Occipital lobe (tissue), 2 donors: ENCODE measurements around the gene KCNC4. TPM values are rescaled to one million over a fixed set of nuclear protein-coding genes. Genes with fewer than 3 reads are reported as not detected.
A peak's percentile ranks its signal among the peaks of the same experiment; 100 is the strongest.

ENCODE experiments used
- DNase-seq: peaks from one replicate; lab custom pipeline; 2025; lab: John Stamatoyannopoulos, UW
- total RNA-seq: library from RNA; depleted of rRNA; stranded (reverse); fragments of >200 nt; gene quantifications from one replicate; pipeline ENCODE4 v1.2.3, GENCODE V29; 2014

Gene KCNC4
- total RNA-seq, 1 donor from 2014 or later: 4.8 TPM

- peak; percentile 51 for DNase-seq
Measured at GRCh38 chr1:110229348-110230001, 19.4 kb downstream of the KCNC4 start.

GRCh38 chr1:110230381-110231199 lies 20.5 kb downstream of the KCNC4 start:
- no peak for DNase-seq

GRCh38 chr1:110233861-110234260 lies 23.7 kb downstream of the KCNC4 start:
- no peak for DNase-seq

- DNase-seq: no peak
Measured at GRCh38 chr1:110234691-110235090, 24.6 kb downstream of the KCNC4 start.

- DNase-seq: no peak
Measured at GRCh38 chr1:110235181-110235833, 25.2 kb downstream of the KCNC4 start.

GRCh38 chr1:110235834-110236682 lies 25.9 kb downstream of the KCNC4 start:
- DNase-seq: no peak

GRCh38 chr1:110237386-110238152 lies 27.5 kb downstream of the KCNC4 start:
- DNase-seq: no peak

- no peak for DNase-seq
Measured at GRCh38 chr1:110239441-110240430, 29.6 kb downstream of the KCNC4 start.

GRCh38 chr1:110240476-110241210 lies 30.5 kb downstream of the KCNC4 start:
- no peak for DNase-seq

GRCh38 chr1:110241516-110241915 lies 31.4 kb downstream of the KCNC4 start:
- no peak for DNase-seq

GRCh38 chr1:110242062-110242461 lies 31.9 kb downstream of the KCNC4 start:
- no peak for DNase-seq

- DNase-seq: no peak
Measured at GRCh38 chr1:110242731-110243130, 32.6 kb downstream of the KCNC4 start.

- no peak for DNase-seq
Measured at GRCh38 chr1:110243146-110243545, 33.0 kb downstream of the KCNC4 start.

GRCh38 chr1:110243574-110243973 lies 33.5 kb downstream of the KCNC4 start:
- DNase-seq: no peak

- no peak for DNase-seq
Measured at GRCh38 chr1:110245876-110246620, 35.9 kb downstream of the KCNC4 start.

- no peak for DNase-seq
Measured at GRCh38 chr1:110248746-110249145, 38.6 kb downstream of the KCNC4 start.

GRCh38 chr1:110249256-110249655 lies 39.1 kb downstream of the KCNC4 start:
- no peak for DNase-seq

- DNase-seq: no peak
Measured at GRCh38 chr1:110250008-110250407, 39.9 kb downstream of the KCNC4 start.
